ENCODE results near the gene PRMT6. TPM values are rescaled to one million over a fixed set of nuclear protein-coding genes. Genes with fewer than 3 reads are reported as not detected.
"Not testable (repeated sequence)": the region's sequence is repeated elsewhere in the genome, so short reads cannot be mapped to it uniquely, and the experiment has no call there.

Gene PRMT6
- polyA plus RNA-seq (2013, experiment 1 of 2; ENCODE audit: insufficient read length), result 13.5 TPM
- 9.4 TPM for polyA plus RNA-seq (2013, experiment 2 of 2; ENCODE audit: insufficient read length)

DNA sequence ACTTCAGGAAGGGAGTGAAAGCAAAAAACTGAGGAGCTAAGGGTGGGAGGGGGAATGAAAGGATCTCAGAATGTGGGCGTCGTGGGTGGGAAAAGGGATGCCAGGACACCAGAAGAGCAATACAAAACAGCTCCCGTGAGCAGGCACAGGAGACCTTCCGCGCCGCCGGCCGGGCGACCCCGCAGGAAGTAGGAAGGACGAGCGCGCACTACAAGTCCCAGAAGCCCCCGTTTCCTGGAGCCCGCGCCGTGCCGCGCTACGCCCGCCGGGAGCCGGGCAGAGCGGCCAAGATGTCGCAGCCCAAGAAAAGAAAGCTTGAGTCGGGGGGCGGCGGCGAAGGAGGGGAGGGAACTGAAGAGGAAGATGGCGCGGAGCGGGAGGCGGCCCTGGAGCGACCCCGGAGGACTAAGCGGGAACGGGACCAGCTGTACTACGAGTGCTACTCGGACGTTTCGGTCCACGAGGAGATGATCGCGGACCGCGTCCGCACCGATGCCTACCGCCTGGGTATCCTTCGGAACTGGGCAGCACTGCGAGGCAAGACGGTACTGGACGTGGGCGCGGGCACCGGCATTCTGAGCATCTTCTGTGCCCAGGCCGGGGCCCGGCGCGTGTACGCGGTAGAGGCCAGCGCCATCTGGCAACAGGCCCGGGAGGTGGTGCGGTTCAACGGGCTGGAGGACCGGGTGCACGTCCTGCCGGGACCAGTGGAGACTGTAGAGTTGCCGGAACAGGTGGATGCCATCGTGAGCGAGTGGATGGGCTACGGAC, at the start of gene PRMT6:
Gene PRMT6 (plus strand): TSS at position 249 of the 771 bp plus-strand sequence. CDS start 42 bp downstream, at position 291.
- peak; percentile 79 for DNase-seq

DNA sequence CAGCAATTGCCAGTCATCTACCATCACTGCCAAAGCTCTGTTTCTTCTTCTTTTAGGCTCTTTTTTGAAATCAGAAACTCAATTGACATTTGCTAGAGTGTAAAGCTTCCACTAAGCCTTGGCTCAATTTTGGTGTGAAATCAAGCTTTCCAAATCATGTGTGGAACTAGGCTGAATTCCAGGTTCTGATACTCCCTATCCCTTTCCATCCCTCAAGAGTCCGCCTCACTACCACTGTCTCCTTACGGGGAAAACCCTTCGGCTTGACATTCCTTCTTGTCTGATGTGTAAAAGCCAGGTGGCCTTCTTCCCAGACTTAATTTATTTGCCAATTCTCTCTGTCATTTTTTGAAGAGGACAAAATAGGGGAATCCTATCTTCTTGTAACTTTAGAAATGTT, 47.2 kb upstream of the PRMT6 start:
- no peak for DNase-seq

GRCh38 chr1:107010582-107010981, 45.9 kb upstream of the PRMT6 start:
- DNase-seq, result no peak

DNA sequence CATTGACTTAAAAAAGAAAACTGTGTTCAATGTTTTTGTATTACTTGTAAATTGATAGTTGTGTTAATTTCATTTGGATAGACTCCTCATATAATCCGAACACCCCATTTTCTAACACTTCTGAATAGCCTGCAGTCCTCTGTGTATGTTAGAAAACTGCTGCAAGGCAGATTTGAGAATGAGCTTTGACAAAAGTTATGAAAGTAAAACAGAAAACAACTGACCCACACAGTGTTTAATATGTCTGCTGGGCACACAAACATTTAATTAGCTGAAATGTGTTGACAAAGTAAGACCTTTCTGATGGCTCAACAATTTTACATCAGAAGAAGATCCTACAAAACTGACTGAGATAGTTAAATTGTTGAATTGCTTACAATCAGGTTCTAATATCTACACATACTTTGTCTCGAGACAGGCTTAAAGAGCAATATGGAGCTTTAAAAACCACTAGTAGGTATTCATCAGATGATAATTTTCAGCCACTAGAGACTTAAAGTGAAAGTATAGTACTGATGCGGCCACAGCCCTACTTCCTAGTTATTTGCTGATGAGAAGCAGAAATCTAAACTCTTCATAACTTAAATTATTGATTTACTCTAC, 40.0 kb upstream of the PRMT6 start:
- DNase-seq, result no peak

GRCh38 chr1:107018445-107018844, 38.0 kb upstream of the PRMT6 start:
- DNase-seq, result no peak

GRCh38 chr1:107019166-107019565, 37.3 kb upstream of the PRMT6 start:
- peak; percentile 51 for DNase-seq

GRCh38 chr1:107038874-107039273, 17.6 kb upstream of the PRMT6 start:
- DNase-seq, result not testable (repeated sequence)

DNA sequence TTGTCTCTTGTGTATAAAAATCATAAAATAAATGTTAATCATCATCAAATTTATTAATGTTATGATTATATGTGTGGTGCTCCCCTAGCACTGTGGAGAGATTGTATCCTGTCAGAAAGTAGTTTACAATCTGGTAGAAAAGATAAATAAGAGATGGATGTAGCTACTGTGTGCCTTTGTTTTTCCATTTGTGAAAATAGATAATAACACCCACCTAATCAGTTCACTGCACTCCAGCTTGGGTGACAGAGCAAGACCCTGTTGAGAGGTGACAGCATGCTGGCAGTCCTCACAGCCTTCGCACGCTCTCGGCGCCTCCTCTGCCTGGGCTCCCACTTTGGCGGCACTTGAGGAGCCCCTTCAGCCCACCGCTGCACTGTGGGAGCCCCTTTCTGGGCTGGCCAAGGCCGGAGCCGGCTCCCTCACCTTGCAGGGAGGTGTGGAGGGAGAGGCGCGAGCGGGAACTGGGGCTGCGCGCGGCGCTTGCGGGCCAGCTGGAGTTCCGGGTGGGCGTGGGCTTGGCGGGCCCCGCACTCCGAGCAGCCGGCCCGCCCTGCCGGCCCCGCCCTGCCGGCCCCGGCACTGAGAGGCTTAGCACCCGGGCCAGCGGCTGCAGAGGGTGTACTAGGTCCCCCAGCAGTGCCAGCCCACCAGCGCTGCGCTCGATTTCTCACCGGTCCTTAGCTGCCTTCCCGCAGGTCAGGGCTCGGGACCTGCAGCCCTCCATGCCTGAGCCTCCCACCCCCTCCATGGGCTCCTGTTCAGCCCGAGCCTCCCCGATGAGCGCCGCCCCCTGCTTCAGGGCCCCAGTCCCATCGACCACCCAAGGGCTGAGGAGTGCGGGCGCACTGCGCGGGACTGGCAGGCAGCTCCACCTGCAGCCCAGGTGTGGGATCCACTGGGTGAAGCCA, 11.9 kb upstream of the PRMT6 start:
- DNase-seq, result not testable (repeated sequence)

DNA sequence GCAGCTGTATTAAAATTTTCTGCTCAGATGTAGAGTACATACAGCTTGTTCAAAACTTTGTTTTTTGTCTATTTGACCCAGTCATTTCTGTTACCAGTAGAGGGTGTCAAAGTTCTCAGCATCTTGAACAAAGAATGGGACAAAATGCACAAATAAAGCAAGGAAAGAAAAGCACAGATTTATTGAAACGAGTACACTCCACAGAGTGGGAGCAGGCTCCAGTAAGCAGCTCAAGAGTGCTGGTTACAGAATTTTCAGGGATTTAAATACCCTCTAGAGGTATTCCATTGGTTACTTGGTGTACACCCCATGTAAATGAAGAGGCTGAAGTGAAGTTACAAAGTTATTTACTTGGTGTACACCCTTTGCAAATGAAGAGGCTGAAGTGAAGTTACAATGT, 8.9 kb upstream of the PRMT6 start:
- no peak for DNase-seq

DNA sequence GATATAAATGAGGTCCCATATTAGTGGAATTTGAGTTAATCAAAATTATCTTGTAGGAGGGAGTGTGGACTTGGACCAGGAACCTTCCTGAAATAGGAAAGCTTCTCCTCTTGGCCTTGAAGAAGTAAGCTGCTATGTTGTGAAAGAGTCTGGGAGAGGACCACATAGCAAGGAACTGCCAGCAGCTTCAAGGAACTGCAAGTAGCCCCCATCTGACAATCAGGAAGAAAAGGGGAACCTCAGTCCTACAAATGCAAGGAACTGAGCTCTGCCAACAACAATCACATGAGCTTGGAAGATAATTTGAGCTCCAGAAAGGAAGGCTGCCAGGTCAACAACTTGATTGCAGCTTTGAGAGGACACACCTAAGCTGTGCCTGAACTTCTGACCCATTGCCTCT, 8.2 kb upstream of the PRMT6 start:
- no peak for DNase-seq

GRCh38 chr1:107051266-107051665, 5.2 kb upstream of the PRMT6 start:
- no peak for DNase-seq

GRCh38 chr1:107055919-107056425, 502 bp upstream of the PRMT6 start:
- DNase-seq, result not testable (repeated sequence)

GRCh38 chr1:107057197-107058133, 991 bp downstream of the PRMT6 start:
- peak; percentile 49 for DNase-seq

DNA sequence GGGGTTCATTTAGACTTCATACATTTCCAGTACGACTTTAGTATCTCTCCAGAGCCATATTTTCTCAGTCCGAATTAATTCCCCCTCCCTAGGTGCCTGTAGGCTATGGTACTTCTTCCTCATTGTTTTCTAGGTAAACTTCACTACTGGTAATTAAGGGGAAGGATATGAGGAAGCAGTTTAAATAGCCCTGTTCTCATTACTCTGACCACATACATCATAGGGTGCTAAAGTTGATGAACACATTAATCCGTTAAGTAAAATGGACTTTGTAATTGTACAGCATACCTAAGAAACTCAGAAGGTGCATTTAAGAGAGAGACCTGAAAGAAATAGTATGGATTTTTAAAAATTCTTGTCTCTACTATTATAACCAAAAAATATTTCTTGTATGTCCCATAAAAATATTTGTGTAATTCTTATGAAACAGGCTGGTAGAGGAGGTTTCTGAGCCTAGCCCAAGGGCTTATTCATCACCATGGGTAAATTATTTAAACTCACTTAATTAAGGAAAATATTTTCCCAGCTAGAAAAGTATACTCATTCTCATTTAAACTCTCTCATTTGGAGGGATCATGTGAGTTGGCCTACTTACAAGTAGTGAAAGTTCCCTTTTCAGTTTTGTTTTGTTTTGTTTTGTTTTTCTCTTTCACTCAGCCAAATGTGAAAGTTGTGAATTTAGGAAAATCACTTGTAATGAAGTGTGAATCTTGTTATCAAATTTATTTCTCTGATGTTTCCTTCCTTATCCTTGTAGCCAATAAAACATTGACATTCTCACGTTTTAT, 2.0 kb downstream of the PRMT6 start:
- DNase-seq, result no peak

DNA sequence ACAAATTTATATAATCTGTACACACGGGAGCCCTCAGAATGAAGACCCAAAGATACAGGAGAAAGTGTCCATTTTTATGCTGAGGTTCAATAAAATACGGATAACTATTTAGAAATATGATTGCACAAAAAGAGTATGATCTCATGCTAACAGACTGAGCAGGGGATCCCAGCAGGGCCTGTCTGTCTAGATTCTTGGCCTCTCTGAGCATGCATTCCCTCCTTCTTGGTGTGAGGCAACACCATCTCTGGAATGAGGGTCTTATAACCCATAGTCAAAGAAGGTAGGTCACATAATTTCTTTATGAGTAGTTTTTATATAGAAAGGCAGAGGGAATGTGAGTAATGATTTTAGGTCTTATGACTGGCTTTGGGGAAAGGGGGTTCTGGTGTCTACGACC, 5.4 kb downstream of the PRMT6 start:
- no peak for DNase-seq

DNA sequence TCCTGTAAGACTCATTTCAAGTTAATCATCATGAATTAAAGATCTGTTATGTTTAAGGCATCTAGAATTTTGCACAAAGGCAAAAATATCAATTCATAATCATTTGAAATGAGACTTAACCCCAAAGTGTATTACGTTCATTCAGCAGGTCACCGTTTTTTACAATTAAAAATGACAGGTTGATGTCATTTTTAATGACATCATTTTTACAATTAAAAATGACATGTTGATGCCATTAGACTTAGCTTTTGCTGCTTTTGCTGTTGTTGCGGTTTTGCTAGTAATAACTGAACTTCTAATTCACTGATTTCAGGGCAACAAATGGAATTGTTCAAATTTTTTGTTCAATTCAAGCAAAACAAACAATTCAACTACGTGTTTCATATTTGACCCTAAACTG, 17.0 kb downstream of the PRMT6 start:
- no peak for DNase-seq

DNA sequence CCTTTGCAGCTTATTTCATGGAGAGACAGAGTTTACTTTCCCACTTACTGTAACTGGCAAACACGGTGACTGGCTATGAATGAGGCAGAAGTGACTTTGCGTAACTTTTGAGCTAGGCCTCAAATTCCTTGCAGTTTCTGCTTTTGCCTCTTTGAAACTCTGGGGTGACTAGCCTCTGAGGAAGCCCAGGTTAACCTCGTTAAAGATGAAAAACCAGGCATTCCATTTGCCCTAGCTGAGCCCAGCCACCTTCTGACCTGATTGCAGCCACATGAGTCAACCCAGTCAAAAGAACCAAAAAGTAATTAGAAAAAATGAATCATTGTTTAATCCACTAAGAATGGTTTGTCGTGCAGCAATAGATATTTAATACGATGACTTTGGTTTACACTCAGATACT, 20.4 kb downstream of the PRMT6 start:
- peak; percentile 17 for DNase-seq

DNA sequence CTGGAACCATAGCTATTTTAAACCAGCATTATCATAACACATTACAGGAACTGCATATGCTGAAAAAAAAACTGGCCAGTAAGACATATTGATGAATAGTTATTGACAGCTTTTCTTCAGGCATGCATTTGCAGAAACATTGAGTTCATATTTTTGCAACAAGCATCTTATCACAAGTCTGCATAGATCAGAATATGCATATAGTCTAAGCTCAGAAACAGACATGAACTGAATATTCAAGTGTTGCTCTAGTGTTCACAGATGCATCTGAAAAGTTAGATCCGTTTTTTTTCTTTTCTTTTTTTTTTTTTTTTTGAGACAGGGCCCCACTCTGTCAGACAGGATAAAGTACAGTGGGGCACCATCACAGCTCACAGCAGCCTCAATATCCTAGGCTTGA, 22.8 kb downstream of the PRMT6 start:
- no peak for DNase-seq

DNA sequence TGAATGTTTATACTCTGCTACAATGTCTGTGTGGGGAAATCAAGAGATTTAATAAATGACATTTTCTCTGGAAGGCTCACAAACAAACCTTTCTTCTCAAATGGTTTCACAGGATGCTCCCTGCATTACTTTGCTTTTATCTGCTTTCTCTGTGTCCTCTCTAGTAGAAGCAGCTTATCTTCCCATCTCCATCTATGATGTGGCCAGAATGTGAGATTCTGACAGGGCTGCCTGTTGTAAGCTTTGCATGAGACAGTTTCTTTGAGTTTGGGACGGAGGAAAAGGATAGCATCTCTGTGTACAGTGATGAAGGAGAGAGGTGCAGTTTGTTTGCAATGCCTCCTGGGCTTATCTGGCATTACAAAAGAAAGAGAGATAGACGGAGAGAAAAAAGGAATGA, 24.6 kb downstream of the PRMT6 start:
- DNase-seq, result no peak

DNA sequence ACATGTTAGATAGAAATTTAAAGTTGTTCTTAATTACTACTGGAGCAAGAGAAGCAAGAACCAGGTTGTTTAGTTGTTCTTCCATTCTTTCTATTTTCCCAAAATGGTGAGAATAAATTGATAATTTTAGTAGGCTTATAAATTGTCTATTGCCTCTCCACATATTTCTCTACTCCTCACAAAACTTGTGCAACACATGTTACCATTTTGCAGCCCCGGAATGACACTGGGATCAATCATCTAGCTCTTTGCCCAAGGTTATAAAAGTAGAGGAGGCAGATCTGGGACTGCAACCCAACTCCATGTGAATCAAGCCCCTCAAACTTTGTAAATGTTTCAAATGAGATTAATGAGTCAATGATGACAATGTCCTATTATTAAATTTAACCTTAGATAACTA, 34.9 kb downstream of the PRMT6 start:
- no peak for DNase-seq

DNA sequence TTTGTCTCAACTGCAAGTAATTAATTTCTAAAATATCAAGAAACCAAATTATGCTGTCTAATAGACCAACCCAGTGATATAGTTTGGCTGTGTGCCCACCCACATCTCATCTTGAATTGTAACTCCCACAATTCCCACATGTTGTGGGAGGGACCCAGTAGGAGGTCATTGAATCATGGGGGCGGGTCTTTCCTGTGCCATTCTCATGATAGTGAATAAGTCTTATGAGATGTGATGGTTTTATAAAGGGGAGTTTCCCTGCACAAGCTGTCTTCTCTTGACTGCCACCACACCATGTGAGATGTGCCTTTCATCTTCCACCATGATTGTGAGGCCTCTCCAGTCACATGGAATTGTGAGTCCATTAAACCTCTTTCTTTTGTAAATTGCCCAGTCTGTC, 36.9 kb downstream of the PRMT6 start:
- peak; percentile 32 for DNase-seq

All from fibroblast of skin of back (primary cell).